GM19372 (cell line): ENCODE measurements around the gene SFRP5.

ENCODE experiments used
- ATAC-seq: cut with Tn5 transposase; IDR thresholded peaks from one replicate; pipeline ENCODE4 v1.9.1; 2021; ENCODE audit warnings: mild to moderate bottlenecking, low read depth, moderate library complexity; ENCODE audit not compliant: unreplicated experiment

SFRP5 gene

GRCh38 chr10:97771913-97772823, at the start of gene SFRP5:
Gene SFRP5, minus strand, starts transcription at chr10:97771999. Its CDS starts 166 bp downstream, at chr10:97771833.
- ATAC-seq, result no peak

- ATAC-seq, result no peak
Observed at GRCh38 chr10:97820096-97820704, 48.4 kb upstream of the SFRP5 start.

GRCh38 chr10:97818572-97818971, 46.8 kb upstream of the SFRP5 start:
- no peak for ATAC-seq

GRCh38 chr10:97816609-97817008, 44.8 kb upstream of the SFRP5 start:
- no peak for ATAC-seq

GRCh38 chr10:97814996-97815395, 43.2 kb upstream of the SFRP5 start:
- no peak for ATAC-seq

- no peak for ATAC-seq
Observed at GRCh38 chr10:97813311-97813710, 41.5 kb upstream of the SFRP5 start.

- ATAC-seq, result no peak
Observed at GRCh38 chr10:97812696-97813095, 40.9 kb upstream of the SFRP5 start.

GRCh38 chr10:97811958-97812357, 40.2 kb upstream of the SFRP5 start:
- no peak for ATAC-seq

GRCh38 chr10:97810446-97810845, 38.6 kb upstream of the SFRP5 start:
- no peak for ATAC-seq

GRCh38 chr10:97805949-97806348, 34.1 kb upstream of the SFRP5 start:
- ATAC-seq, result no peak

- no peak for ATAC-seq
Observed at GRCh38 chr10:97805096-97805884, 33.5 kb upstream of the SFRP5 start.

- no peak for ATAC-seq
Observed at GRCh38 chr10:97801422-97801821, 29.6 kb upstream of the SFRP5 start.

- ATAC-seq, result no peak
Observed at GRCh38 chr10:97800474-97800873, 28.7 kb upstream of the SFRP5 start.

- no peak for ATAC-seq
Observed at GRCh38 chr10:97798958-97799610, 27.3 kb upstream of the SFRP5 start.

GRCh38 chr10:97796651-97797050, 24.9 kb upstream of the SFRP5 start:
- no peak for ATAC-seq

GRCh38 chr10:97795886-97796285, 24.1 kb upstream of the SFRP5 start:
- no peak for ATAC-seq

GRCh38 chr10:97791824-97792721, 20.3 kb upstream of the SFRP5 start:
- peak; percentile 67 for ATAC-seq

GRCh38 chr10:97789770-97790397, 18.1 kb upstream of the SFRP5 start:
- ATAC-seq, result no peak
